GM12874 (cell line): Measurements from ENCODE around the gene INO80C.

ENCODE experiments used
- TF ChIP-seq, protein P1 (sequence below): IDR thresholded peaks from 2 replicates; pipeline ENCODE4 v1.5.1; 2011; ENCODE audit warnings: low read depth, mild to moderate bottlenecking, control low read depth, low read length, moderate library complexity; ENCODE audit not compliant: insufficient read depth

Gene INO80C

DNA sequence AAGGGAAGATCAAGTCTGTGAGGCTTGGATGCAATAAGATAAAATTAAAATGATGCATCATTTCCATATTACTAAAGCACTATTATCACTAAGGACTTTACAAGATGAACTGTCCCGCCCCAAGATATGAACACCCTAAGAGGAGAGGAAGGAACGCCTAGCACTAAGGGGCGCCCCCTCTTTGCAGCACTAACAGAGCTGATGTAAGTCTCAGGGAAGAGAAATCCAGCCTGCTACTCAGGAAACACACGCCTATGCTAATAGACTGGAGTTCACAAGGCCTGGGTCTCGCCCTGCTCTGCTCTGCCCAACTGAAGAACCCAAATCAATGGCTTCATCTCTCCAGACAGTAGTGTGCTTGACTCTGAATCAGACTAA, 6.1 kb downstream of the INO80C start:
- TF ChIP-seq, protein P1, sequence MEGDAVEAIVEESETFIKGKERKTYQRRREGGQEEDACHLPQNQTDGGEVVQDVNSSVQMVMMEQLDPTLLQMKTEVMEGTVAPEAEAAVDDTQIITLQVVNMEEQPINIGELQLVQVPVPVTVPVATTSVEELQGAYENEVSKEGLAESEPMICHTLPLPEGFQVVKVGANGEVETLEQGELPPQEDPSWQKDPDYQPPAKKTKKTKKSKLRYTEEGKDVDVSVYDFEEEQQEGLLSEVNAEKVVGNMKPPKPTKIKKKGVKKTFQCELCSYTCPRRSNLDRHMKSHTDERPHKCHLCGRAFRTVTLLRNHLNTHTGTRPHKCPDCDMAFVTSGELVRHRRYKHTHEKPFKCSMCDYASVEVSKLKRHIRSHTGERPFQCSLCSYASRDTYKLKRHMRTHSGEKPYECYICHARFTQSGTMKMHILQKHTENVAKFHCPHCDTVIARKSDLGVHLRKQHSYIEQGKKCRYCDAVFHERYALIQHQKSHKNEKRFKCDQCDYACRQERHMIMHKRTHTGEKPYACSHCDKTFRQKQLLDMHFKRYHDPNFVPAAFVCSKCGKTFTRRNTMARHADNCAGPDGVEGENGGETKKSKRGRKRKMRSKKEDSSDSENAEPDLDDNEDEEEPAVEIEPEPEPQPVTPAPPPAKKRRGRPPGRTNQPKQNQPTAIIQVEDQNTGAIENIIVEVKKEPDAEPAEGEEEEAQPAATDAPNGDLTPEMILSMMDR = no peak

DNA sequence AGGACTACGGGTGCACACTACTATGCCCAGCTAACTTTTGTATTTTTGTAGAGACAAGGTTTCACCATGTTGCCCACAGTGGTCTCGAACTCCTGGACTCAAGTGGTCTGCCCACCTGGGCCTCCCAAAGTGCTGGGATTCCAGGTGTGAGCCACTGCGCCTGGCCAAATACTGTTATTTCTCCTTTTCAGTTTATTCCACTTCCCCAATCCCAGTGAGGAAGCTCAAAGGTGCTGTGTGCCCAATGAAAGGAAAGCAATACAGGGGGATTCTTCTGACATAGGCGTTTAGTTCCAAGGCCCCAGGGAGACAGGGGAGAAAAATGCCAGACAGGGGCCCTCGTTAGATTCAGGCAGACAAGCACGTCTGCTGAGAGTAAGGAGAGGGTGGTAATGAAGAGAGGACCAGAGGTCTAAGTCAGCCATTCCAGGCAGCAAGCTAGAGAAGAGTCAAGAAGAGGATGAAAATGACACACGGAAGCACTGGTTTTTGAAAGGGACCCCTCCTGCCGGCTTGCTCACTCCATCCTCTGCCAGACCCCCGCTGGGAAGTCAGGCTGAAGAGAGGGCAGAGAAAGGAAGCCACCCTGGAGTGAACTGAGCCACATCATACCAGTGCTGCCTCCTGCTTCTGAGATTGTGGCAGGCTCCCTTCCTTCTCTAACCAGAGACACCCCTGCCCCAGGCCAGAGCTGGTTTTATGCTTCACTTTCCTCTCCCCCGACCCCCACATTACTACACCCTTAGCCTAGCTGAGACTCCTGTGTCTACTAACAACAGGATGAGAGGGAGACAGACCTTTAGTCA, 6.7 kb downstream of the INO80C start:
- TF ChIP-seq, protein P1 = no peak

DNA sequence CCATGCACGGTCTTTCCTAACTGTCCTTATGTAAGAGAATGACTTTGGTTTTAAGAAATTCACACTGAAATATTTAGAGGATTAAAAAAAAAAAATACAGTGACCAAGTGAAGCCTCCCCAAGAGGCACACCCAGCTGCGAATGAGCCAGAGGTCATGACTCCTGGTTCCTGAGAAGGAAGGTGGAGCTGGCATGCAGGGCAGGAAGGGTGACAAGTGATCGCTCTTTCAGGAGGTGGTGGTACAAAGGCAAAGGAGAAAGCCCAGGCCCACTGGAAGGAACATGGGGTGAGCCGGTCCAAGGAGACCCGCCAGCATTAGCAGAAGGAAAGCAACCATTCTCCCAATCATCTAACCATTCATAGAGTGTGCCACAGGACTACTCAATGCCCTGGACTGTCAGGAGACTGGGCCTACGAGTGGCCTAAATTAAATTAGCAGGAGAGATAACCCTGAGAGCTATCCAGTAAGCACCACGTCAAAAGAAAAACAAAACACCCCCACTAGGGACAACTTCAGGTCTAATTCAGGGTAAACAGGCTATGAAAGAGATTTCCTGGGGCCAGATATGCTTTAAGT, 7.8 kb downstream of the INO80C start:
- TF ChIP-seq, protein P1 = no peak

DNA sequence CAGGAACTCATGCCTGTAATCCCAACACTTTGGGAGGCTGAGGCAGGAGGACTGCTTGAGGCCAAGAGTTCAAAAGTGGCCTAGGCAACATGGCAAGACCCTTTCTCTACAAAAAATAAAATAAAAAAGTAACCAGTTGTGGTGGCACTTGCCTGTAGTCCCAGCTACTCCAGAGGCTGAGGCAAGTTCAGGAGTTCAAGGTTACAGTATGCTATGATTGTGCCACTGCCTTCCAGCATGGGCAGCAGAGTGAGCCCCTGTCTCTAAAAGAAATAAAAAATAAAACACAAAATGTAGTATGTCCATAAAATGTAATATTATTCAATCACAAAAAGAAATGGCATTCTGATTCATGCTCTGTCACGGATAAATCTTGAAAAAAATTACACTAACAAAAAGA, 11.9 kb downstream of the INO80C start:
- TF ChIP-seq, protein P1 = no peak

DNA sequence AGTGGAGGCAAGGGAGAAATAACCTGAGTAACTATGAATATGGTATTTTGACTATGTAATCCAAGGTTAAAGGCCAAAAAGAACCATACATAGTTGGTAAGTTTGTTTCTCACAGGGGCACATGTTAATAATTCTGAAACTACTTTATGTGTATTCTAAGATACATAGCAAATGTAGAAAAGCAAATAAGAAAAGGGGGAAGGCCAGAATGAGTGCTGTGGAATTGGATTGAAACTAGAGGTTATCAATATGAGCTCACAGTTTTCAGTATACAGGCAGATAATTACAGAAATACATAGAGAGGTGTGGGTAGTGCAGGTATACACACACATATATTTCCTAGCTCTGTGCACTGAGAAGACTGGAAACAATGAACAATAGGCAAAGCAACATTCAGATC, 13.7 kb downstream of the INO80C start:
- TF ChIP-seq, protein P1 = no peak

DNA sequence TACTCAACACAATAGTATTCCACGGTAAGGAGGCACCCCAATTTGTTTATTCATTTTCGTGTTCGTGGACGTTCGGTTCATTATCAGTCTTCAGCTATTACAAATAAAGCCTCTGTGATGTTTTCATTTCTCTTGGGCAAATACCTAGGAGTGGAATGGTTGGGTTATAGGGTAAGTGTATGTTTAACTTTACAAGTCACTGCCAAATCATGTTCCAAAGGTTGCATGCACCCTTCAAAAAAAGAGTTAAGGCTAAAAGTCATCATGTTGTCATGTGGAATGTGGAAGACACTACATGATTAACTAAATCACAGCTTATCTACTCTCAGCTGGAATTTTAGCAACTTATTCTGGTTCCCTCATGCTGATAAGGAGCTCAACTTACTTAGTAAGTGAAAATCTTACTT, 15.8 kb downstream of the INO80C start:
- TF ChIP-seq, protein P1 = no peak

DNA sequence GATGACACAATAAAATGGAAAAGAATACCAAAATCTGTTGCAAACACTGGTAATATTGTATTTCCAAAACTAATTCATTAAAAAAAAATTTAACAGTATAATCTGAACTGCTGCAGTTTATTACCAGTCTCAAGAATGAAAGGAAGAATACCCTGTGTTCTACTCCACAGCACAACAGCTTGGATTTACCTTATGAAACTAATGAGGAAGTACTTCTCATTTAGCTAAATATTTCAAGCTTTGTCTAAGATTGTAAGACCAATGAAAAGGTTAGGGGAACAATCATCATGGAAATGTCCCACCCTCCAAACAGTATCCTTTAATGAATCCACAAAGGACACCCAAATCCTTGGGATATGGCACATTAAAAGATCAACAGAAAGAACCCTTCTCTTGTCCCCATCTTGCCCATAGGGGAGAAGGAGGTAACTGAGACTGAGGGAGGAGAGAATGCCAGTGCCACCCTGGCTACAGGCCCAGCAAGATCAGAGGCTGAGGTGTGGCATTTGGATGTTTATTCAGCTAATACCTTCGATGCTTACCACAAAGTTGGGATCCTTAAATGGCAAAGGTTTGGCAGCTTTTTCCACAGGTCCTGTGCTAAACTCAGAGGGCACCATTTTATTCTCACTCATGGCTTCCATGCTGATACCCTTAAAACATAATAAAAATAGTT, 17.7 kb downstream of the INO80C start:
- TF ChIP-seq, protein P1 = no peak
